Inferior parietal cortex (tissue), 1 donor: Measurements from ENCODE around the gene HTR3B.
"Not testable (repeated sequence)": the region's sequence is repeated elsewhere in the genome, so short reads cannot be mapped to it uniquely, and the experiment has no call there.

Experiments used
- DNase-seq: peaks from one replicate; pipeline ENCODE4 v3.0.0-alpha.2; 2016; ENCODE audit errors: extremely low spot score

Gene HTR3B

GRCh38 chr11:113946162-113946561 is 41.6 kb downstream of the HTR3B start:
- not testable (repeated sequence) for DNase-seq

GRCh38 chr11:113947994-113948393 is 43.4 kb downstream of the HTR3B start:
- DNase-seq = no peak

DNA sequence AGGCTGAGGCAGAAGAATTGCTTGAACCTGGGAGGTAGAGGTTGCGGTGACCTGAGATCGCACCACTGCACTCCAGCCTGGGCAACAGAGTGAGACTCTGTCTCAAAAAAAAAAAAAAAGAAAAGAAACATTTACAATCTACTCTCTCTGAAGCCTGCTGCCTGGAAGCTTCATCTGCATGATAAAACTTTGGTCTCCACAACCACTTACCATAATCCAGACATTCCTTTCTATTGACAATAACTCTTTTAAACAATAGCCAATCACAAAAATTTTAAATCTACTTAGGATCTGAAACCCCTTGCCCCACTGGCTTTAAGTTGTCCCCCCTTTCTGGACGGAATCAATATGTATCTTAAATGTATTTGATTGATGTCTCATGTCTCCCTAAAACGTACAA is 45.3 kb downstream of the HTR3B start:
- DNase-seq = no peak

DNA sequence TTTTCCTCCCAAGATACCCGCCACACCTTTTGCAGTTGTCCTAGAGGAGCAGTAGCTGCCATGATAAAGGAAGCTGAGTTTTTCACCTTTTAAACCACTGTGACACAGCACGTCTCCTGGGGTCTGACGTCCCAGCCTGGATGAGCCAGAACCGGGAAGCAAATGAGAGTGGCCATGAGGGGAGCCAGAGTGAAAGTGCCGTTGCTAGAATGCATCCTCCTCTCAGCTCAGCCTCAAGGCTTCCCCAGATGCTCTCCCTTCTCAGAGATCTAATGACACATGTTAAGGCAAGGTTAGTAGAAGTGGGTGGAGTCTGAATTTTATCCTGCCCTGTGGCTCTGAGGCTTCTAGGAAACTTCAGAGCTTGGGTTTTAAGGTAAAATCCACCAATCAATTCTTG is 46.9 kb downstream of the HTR3B start:
- no peak for DNase-seq

DNA sequence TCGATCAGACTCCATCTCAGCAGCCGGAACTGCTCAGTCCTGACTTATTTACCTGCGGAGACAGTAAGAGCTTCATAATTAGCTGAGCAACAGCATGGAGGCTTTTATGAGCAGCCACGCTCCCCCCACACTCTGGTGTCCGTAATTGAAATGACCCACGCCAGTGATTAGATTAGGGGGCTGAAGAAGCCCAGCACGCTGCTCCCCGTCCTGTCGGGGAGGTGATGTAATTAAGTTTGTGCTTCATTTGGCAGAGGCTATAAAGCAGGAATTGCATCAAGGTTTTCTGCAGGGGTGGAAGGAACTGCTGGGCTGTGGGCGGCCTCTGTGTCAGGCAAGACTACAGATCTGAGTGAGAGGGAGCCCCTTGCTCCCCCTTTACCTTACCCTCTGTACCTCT is 47.5 kb downstream of the HTR3B start:
- DNase-seq = no peak

DNA sequence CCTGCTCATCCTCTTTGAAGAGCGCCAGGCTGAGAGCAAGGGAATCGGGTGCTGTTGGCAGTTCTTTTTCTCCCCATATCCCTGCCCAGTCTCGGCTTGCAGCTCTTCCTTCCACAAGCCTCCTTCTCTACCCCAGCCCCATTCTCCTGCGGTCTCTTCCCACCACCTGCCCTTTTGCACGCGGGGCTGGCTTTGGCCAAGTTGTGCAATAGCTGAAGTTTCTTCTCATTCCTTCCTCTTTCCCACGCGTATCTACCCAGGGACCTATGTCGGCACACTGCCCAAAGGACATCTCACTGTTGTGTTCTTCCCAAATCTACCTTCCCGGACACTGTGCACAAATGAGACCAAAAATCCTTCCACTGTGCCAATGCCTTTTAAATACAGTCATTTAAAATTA is 48.0 kb downstream of the HTR3B start:
- no peak for DNase-seq

DNA sequence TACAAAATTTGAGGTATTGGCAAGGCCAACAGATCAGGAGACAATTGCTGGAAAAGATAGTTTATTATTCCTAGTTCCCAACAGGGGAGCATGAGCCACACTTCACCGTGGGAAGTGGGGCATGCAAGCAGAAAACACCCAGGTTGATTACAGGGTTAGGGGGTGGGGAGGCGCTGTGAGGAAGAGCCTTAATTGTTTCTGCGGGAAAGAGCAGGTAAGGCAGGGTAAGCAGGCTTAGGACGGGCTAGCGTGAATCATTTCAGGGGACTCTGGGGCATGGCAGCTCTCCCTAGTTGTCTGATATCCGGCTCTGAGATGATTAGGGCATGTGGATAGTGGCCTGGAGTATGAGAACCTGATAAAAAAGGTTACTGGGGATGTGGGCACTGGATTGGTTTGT is 49.6 kb downstream of the HTR3B start:
- DNase-seq = no peak

DNA sequence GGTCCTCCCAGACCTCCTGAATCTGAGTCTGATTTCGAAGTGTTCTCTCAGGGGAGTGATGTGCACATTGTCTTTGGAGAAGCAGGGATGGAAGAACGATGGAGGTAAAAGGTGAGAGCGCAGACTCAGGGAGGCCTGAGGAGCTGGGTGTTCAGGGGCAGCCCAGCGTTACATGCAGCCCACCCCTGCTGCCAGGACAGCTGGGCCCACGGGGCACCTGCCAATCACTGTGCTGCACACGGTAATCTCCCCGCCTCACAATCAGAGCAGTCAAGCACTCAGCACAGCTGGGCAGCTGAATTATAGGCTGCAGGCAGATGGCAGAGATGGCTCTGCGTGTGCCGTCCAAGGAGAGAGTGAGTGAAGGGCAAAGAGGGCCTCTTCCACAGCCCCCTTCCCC is 52.4 kb downstream of the HTR3B start:
- no peak for DNase-seq

- no peak for DNase-seq
These were observed 56.2 kb downstream of the HTR3B start for GRCh38 chr11:113960702-113961330.

DNA sequence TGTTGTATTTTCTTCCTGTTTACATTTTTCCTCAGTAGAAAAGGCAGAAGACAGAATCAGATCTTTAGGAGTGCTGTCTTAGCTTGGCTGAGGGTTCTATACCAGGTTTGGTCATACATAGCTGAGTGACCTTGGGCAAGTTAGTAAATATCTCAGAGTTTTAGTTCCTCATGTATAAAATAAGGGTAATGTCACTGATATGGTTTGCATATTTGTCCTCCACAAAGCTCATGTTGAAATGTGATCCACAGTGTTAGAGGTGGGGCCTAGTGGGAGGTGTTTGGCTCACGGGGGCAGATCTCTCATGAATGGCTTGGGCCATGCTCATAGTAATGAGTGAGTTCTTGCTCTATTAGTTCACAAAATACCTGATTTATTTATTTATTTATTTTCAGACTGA is 62.8 kb downstream of the HTR3B start:
- DNase-seq = no peak

- no peak for DNase-seq
These were observed 67.1 kb downstream of the HTR3B start for GRCh38 chr11:113971506-113972195.

DNA sequence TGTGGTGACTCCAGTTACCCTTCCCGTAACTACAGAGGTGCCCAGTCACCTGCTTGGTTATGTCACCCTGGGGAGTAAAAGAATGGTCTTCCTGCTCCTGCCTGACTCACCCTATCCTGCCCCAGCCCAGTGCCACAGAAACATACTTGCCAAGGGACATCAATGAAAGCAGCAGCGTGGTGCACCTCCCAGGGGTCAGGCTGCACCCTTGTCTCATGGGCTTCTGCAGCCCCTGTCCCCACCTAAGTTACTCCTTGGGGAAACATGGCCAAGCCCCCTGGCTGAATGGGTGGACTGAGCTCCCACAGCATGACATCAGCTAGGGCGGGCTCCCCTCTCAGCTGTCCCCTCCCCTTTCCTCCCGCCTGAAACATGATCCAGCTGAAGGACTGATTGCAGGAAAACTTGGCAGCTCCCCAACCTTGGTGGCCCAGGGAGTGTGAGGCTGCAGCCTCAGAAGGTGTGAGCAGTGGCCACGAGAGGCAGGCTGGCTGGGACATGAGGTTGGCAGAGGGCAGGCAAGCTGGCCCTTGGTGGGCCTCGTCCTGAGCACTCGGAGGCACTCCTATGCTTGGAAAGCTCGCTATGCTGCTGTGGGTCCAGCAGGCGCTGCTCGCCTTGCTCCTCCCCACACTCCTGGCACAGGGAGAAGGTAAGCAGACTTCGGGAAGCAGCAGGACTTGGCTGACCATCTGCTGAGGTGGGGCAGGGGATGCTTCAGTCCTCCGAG is 70.3 kb downstream of the HTR3B start, which contains the start of gene HTR3A:
TSS of gene HTR3A (plus strand) at position 368 of the 730 bp plus-strand sequence. CDS start at position 586, 218 bp downstream.
- DNase-seq = no peak

- DNase-seq = no peak
These were observed 72.5 kb downstream of the HTR3B start for GRCh38 chr11:113977071-113977490.

DNA sequence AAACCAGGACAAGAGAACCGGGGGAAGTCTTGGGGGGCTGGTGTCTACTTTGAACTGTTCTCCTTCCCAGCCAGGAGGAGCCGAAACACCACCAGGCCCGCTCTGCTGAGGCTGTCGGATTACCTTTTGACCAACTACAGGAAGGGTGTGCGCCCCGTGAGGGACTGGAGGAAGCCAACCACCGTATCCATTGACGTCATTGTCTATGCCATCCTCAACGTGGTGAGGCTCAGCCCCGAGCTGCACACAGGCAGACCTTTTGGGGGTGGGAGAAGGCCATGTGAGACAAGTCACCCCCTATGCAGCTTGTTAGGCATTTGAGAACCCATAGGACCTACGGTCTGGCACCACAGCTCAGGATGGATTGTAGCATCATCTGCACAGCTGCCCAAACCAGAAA is 73.1 kb downstream of the HTR3B start:
- DNase-seq = no peak

- DNase-seq = no peak
These were observed 74.8 kb downstream of the HTR3B start for GRCh38 chr11:113979431-113979830.

DNA sequence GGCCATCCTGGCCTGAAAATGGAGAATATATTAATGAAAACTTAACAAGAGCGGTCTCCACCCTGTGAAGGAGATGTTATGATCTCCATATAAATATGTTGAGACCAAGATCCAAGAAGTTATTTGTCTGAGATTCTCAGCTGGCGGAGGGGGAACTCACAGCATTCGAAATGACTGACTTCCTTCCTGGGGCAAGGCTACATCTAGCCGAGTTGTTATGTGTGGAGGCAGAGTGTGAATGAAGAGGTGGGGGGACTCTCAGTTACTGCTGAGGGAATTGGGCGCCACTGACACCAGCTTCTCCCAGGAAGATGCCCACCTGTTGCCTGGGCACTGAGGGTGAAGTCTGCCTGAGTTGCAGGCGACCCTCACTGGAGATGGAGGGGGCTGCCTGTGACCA is 76.2 kb downstream of the HTR3B start:
- DNase-seq = no peak

DNA sequence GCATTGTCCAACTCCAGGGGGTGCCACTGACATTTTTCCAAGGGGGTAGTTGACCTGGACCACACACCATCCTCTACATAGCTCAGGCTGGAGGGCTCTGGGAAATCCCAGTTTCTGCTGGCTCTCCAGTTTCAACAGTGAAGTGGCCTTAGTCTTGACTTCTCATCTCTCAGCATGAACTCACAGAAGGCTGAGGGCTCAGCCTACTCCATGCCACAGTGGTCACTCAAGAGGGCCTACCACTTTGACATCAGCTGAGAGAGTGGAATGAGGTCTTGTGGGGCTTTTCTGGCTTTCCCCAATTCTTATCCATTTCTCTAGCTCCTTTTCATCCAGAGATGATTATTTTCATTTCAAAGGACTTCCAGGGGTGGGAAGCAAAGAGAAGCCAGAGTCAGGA is 77.7 kb downstream of the HTR3B start:
- DNase-seq = no peak

DNA sequence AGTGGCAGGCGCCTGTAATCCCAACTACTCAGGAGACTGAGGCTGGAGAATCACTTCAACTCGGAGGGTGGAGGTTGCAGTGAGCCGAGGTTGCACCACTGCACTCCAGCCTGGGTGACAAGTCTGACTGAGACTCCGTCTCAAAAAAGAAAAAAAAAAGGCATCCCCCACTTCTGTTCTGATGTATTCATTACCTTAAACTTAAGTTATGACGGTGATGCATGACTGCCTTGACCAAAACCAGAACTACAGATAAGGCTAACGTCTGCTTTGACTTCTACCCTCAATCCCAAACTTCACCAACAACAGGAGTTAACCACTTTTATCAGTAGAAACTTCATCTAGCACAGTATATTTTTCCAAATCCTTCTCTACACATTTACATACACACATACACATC is 80.2 kb downstream of the HTR3B start:
- no peak for DNase-seq

DNA sequence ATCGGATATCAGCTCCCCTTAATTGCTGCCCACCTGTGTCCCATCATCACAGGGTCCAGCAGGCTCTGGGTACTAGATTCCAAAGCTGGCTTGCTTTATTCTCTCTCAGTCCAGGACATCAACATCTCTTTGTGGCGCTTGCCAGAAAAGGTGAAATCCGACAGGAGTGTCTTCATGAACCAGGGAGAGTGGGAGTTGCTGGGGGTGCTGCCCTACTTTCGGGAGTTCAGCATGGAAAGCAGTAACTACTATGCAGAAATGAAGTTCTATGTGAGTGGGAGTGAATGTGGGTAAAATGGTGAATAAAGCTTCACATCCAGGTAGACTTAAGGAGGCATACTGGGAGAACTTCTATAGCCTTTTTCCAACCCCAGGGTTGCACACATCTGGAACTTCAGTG is 81.3 kb downstream of the HTR3B start:
- DNase-seq = no peak

GRCh38 chr11:113986351-113987140 is 82.0 kb downstream of the HTR3B start:
- DNase-seq = no peak

GRCh38 chr11:113989381-113989780 is 84.8 kb downstream of the HTR3B start:
- DNase-seq = no peak

DNA sequence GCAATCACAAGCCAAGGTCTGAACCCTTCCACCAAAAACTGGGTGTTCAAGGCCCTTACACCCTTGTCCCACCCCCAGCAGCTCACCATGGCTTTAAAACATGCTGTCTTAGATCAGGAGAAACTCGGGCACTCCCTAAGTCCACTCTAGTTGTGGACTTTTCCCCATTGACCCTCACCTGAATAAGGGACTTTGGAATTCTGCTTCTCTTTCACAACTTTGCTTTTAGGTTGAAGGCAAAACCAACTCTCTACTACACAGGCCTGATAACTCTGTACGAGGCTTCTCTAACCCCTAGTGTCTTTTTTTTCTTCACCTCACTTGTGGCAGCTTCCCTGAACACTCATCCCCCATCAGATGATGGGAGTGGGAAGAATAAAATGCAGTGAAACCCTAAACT is 85.3 kb downstream of the HTR3B start:
- DNase-seq = no peak
